ENCODE results near the gene PRKAG1.

PRKAG1 gene

GRCh38 chr12:49054524-49054923 lies 35.9 kb upstream of the PRKAG1 start:
- DNase-seq (ENCODE audit: low read depth) = no peak
- no peak for TF ChIP-seq CTCF (IDR thresholded peaks at IDR 0.05; ENCODE audit: insufficient read depth, low read depth, low read length, missing control alignments)
- no peak overlapping the region for H3K4me3 ChIP-seq (ENCODE audit: low read depth, low read length)

DNA sequence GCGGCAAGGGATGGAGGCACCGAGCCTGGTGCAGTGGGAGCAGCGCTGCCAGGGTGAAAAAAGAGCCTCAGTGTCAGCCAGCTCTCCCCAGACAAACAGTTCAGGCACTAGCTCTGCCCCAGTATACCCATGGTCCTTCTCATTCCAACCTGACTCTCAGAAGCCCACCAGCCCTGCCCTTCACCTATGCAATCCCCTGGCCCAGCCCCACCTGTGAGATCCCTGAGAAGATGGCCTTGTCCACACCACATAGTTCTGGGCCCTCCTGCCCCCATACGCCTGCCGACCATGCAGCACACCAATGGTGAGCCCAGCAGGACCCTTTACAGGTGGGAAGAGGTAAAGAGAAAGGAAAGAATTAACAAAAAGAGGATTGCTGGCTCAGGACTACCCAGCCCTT lies 35.5 kb upstream of the PRKAG1 start:
- TF ChIP-seq CTCF (IDR thresholded peaks at IDR 0.05; ENCODE audit: insufficient read depth, low read depth, low read length, missing control alignments) = no peak
- DNase-seq (ENCODE audit: low read depth) = no peak
- H3K4me3 ChIP-seq (ENCODE audit: low read depth, low read length) = no peak overlapping the region

- no peak overlapping the region for H3K4me3 ChIP-seq (ENCODE audit: low read depth, low read length)
- DNase-seq (ENCODE audit: low read depth) = no peak
- no peak for TF ChIP-seq CTCF (IDR thresholded peaks at IDR 0.05; ENCODE audit: insufficient read depth, low read depth, low read length, missing control alignments)
Measured at GRCh38 chr12:49052451-49053208, 34.1 kb upstream of the PRKAG1 start.

GRCh38 chr12:49051777-49052438 lies 33.3 kb upstream of the PRKAG1 start:
- H3K4me3 ChIP-seq (ENCODE audit: low read depth, low read length) = no peak overlapping the region
- DNase-seq (ENCODE audit: low read depth) = no peak
- no peak for TF ChIP-seq CTCF (IDR thresholded peaks at IDR 0.05; ENCODE audit: insufficient read depth, low read depth, low read length, missing control alignments)

DNA sequence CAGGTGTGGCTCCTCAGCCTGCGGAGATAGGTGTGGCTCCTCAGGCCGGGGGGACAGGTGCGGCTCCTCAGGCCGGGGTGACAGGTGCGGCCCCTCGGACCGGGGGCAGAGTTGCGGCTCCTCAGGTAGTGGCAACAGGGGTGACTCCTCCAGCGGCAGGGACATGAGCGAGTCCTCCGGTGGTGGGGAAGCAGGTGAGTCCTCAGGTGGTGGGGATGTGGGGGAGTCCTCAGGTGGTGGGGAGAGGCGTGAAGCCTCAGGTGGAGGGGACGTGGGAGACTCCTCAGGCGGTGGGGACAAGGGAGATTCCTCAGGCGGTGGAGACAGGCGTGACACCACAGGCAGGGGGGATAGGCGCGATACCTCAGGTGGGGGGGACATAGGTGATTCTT lies 32.8 kb upstream of the PRKAG1 start:
- H3K4me3 ChIP-seq (ENCODE audit: low read depth, low read length) = no peak overlapping the region
- no peak for DNase-seq (ENCODE audit: low read depth)
- no peak for TF ChIP-seq CTCF (IDR thresholded peaks at IDR 0.05; ENCODE audit: insufficient read depth, low read depth, low read length, missing control alignments)

GRCh38 chr12:49050507-49051372 lies 32.2 kb upstream of the PRKAG1 start:
- DNase-seq (ENCODE audit: low read depth) = no peak
- TF ChIP-seq CTCF (IDR thresholded peaks at IDR 0.05; ENCODE audit: insufficient read depth, low read depth, low read length, missing control alignments) = no peak
- no peak overlapping the region for H3K4me3 ChIP-seq (ENCODE audit: low read depth, low read length)
